Measurements from ENCODE around the gene FPGS. TPM values are rescaled to one million over a fixed set of nuclear protein-coding genes. Genes with fewer than 3 reads are reported as not detected.

FPGS gene
- total and polyA plus RNA-seq, 2 donors (not counting 1 experiment from before 2014, with no cell fraction given): 103 to 136 TPM

- Mint-ChIP-seq H3K27ac (peak overlapping the region; percentile 50), H3K27me3 (no peaks in the 10 kb centered on the region), H3K4me1 (peaks cover 25% of the 10 kb centered on the region), H3K9me3 (ENCODE audit: insufficient read depth) (no peaks in the 10 kb centered on the region), H3K4me3 (no peak overlapping the region)
- Histone ChIP-seq H3K4me3 (ENCODE audit: control extremely low read depth in 1 of 5, extremely low read depth in 1 of 5, insufficient read depth in 1 of 5, low read depth in 2 of 5, low read length in 4 of 5) (no peak overlapping the region), H3K27me3 (replicated peaks in 1 of 4; ENCODE audit: control extremely low read depth in 1 of 4, control insufficient read depth in 3 of 4, insufficient read depth in 4 of 4, low read length in 3 of 4) (no peaks in the 10 kb centered on the region), H3K4me1 (ENCODE audit: control insufficient read depth in 2 of 2, insufficient read depth in 2 of 2, low read length in 2 of 2) (peaks cover 14 to 16% of the 10 kb centered on the region in 2 donors), H3K4me2 (replicated peaks; ENCODE audit: low read depth, low read length, poor library complexity, severe bottlenecking) (no peak overlapping the region), H3K79me2 (ENCODE audit: control insufficient read depth, insufficient read depth, low read length) (peaks cover 49% of the 10 kb centered on the region), H2AFZ (ENCODE audit: insufficient read depth, low read depth, low read length, poor library complexity, severe bottlenecking) (no peak overlapping the region), H3K36me3 (replicated peaks in 1 of 2; ENCODE audit: control extremely low read depth in 1 of 2, control insufficient read depth in 1 of 2, extremely low read depth in 1 of 2, insufficient read depth in 2 of 2, low read length in 1 of 2) (peaks cover 0 to 50% of the 10 kb centered on the region in 2 experiments), H3K9me3 (ENCODE audit: control extremely low read depth in 1 of 3, control insufficient read depth in 2 of 3, insufficient read depth in 1 of 3, low read length in 2 of 3) (no peaks in the 10 kb centered on the region), H4K20me1 (ENCODE audit: control insufficient read depth, insufficient read depth, low read length, poor library complexity, severe bottlenecking) (peaks cover 60% of the 10 kb centered on the region), H3K9ac (ENCODE audit: low read length) (no peak overlapping the region), H3K27ac (ENCODE audit: low read length in 2 of 2) (no peak overlapping the region)
- no peak for ATAC-seq (ENCODE audit: low read depth)
- 91% methylated on average over 3 of the region's 9 CpGs for WGBS (ENCODE audit: insufficient coverage)
- POLR2A ChIA-PET: interaction anchor here (0.7 kb wide), 1 partner anchor 276 kb away, joined by 3 read pairs; no protein-coding TSS in a partner anchor
- no peak for TF ChIP-seq EZH2 (IDR thresholded peaks at IDR 0.05; ENCODE audit: borderline replicate concordance, insufficient read depth, low read depth, low read length, poor library complexity, severe bottlenecking)
- TF ChIP-seq CTCF (IDR thresholded peaks at IDR 0.05): no peak
- CTCF ChIA-PET: interaction anchor here (4.5 kb wide), 1 partner anchor 79 kb away, joined by 22 read pairs; no protein-coding TSS in a partner anchor
- no peak for DNase-seq
- intact Hi-C loops (cut with micrococcal nuclease): no loop called here
Observed at GRCh38 chr9:127790094-127790855, 12.4 kb upstream of the FPGS start.

GRCh38 chr9:127791085-127791484 lies 11.6 kb upstream of the FPGS start:
- no peak overlapping the region for H3K4me2 ChIP-seq (replicated peaks; ENCODE audit: low read depth, low read length, poor library complexity, severe bottlenecking)
- no peak overlapping the region for H3K4me3 ChIP-seq (ENCODE audit: control extremely low read depth in 1 of 5, extremely low read depth in 1 of 5, insufficient read depth in 1 of 5, low read depth in 2 of 5, low read length in 4 of 5)
- no peak overlapping the region for H2AFZ ChIP-seq (ENCODE audit: insufficient read depth, low read depth, low read length, poor library complexity, severe bottlenecking)
- H3K4me1 ChIP-seq (ENCODE audit: control insufficient read depth in 2 of 2, insufficient read depth in 2 of 2, low read length in 2 of 2): peaks cover 15 to 21% of the 10 kb centered on the region in 2 donors
- no peak overlapping the region for H3K9ac ChIP-seq (ENCODE audit: low read length)
- no peak for TF ChIP-seq CTCF (IDR thresholded peaks at IDR 0.05)
- TF ChIP-seq EZH2 (IDR thresholded peaks at IDR 0.05; ENCODE audit: borderline replicate concordance, insufficient read depth, low read depth, low read length, poor library complexity, severe bottlenecking): no peak
- H3K9me3 ChIP-seq (ENCODE audit: control extremely low read depth in 1 of 3, control insufficient read depth in 2 of 3, insufficient read depth in 1 of 3, low read length in 2 of 3): no peaks in the 10 kb centered on the region
- Mint-ChIP-seq H3K4me1 (peaks cover 30% of the 10 kb centered on the region), H3K27ac (no peak overlapping the region), H3K4me3 (no peak overlapping the region), H3K9me3 (ENCODE audit: insufficient read depth) (no peaks in the 10 kb centered on the region), H3K27me3 (no peaks in the 10 kb centered on the region)
- WGBS (ENCODE audit: insufficient coverage): 100% methylated on average over 3 of the region's 4 CpGs
- H3K79me2 ChIP-seq (ENCODE audit: control insufficient read depth, insufficient read depth, low read length): peaks cover 47% of the 10 kb centered on the region
- H3K27me3 ChIP-seq (replicated peaks in 1 of 4; ENCODE audit: control extremely low read depth in 1 of 4, control insufficient read depth in 3 of 4, insufficient read depth in 4 of 4, low read length in 3 of 4): no peaks in the 10 kb centered on the region
- CTCF ChIA-PET: interaction anchor here (4.5 kb wide), 1 partner anchor 78 kb away, joined by 22 read pairs; no protein-coding TSS in a partner anchor
- ATAC-seq (ENCODE audit: low read depth) (no peak), DNase-seq (no peak)
- peaks cover 58% of the 10 kb centered on the region for H4K20me1 ChIP-seq (ENCODE audit: control insufficient read depth, insufficient read depth, low read length, poor library complexity, severe bottlenecking)
- peaks cover 0 to 50% of the 10 kb centered on the region in 2 experiments for H3K36me3 ChIP-seq (replicated peaks in 1 of 2; ENCODE audit: control extremely low read depth in 1 of 2, control insufficient read depth in 1 of 2, extremely low read depth in 1 of 2, insufficient read depth in 2 of 2, low read length in 1 of 2)
- intact Hi-C loops (cut with micrococcal nuclease): no loop called here
- H3K27ac ChIP-seq (ENCODE audit: low read length in 2 of 2): no peak overlapping the region
- POLR2A ChIA-PET: interaction anchor here (0.7 kb wide), 1 partner anchor 275 kb away, joined by 3 read pairs; no protein-coding TSS in a partner anchor

Data from B cell (primary cell).